Retinal pigment epithelial cell (primary cell): Measurements from ENCODE around the gene PIH1D1.

Experiments
- DNase-seq: peaks from one replicate; pipeline ENCODE4 v3.0.0-alpha.2; 2010; ENCODE audit warnings: low read depth
- H3K4me3 ChIP-seq: 2 replicates; pipeline ENCODE4 v1.5.1; 2011; ENCODE audit warnings: mild to moderate bottlenecking, low read length, control low read depth, moderate library complexity
- CTCF ChIP-seq: conservative IDR thresholded peaks from 2 replicates; pipeline ENCODE4 v1.5.1; 2011; ENCODE audit warnings: low read depth, low read length, control low read depth, inconsistent platforms

The PIH1D1 gene

GRCh38 chr19:49437231-49437630, 14.4 kb downstream of the PIH1D1 start:
- no peak overlapping the region for H3K4me3 ChIP-seq
- no peak for TF ChIP-seq CTCF
- no peak for DNase-seq

- H3K4me3 ChIP-seq, result no peak overlapping the region
- DNase-seq, result no peak
Measured at GRCh38 chr19:49436381-49437017, 15.1 kb downstream of the PIH1D1 start.

GRCh38 chr19:49435670-49436069, 15.9 kb downstream of the PIH1D1 start:
- TF ChIP-seq CTCF, result no peak
- no peak for DNase-seq
- no peak overlapping the region for H3K4me3 ChIP-seq

More at GRCh38 chr19:49436381-49437017, 15.1 kb downstream of the PIH1D1 start:
- no peak for TF ChIP-seq CTCF

- DNase-seq, result no peak
- no peak overlapping the region for H3K4me3 ChIP-seq
- no peak for TF ChIP-seq CTCF
Measured at GRCh38 chr19:49434907-49435583, 16.6 kb downstream of the PIH1D1 start.

GRCh38 chr19:49433240-49433901, 18.2 kb downstream of the PIH1D1 start:
- DNase-seq, result no peak
- H3K4me3 ChIP-seq, result no peak overlapping the region

More at GRCh38 chr19:49433240-49433901, 18.2 kb downstream of the PIH1D1 start:
- no peak for TF ChIP-seq CTCF
